HL-60 (cell line): ENCODE measurements around the gene STPG2.

Source experiments
- DNase-seq, 2 experiments: peaks; one replicate each; pipeline ENCODE4 v3.0.0-alpha.2; 2010 to 2020; ENCODE audit warnings: low read depth in 1 of 2, low spot score in 1 of 2
- H3K27ac ChIP-seq: fragments of 250-450 bp; sonication (Bioruptor Pico); replicated peaks from 2 replicates; pipeline ENCODE4 v1.5.1; 2020; ENCODE audit warnings: mild to moderate bottlenecking, moderate library complexity
- H3K27me3 ChIP-seq: fragments of 250-450 bp; sonication (Bioruptor Pico); 2 replicates; pipeline ENCODE4 v1.5.1; 2021; ENCODE audit warnings: mild to moderate bottlenecking, moderate library complexity; ENCODE audit not compliant: insufficient read depth, poor library complexity, severe bottlenecking
- H3K4me3 ChIP-seq: replicated peaks from 2 replicates; pipeline ENCODE4 v1.5.1; 2011; ENCODE audit warnings: mild to moderate bottlenecking, control low read depth, low read length; ENCODE audit not compliant: insufficient read depth
- GABPA ChIP-seq: IDR thresholded peaks from 2 replicates; pipeline ENCODE4 v1.6.1; 2012; ENCODE audit warnings: low read depth
- POLR2AphosphoS5 ChIP-seq: IDR thresholded peaks from 2 replicates; pipeline ENCODE4 v1.6.1; 2012; ENCODE audit warnings: low read depth
- SPI1 ChIP-seq: IDR thresholded peaks from 2 replicates; pipeline ENCODE4 v1.6.1; 2012; ENCODE audit warnings: low read depth, mild to moderate bottlenecking, borderline replicate concordance
- TF ChIP-seq, protein P1 (sequence below): IDR thresholded peaks from 2 replicates; pipeline ENCODE4 v1.6.1; 2012; ENCODE audit warnings: low read depth; ENCODE audit not compliant: insufficient replicate concordance
- TF ChIP-seq, protein P2 (sequence below): IDR thresholded peaks from one replicate; pipeline ENCODE4 v1.5.1; 2011; ENCODE audit warnings: low read length, control low read depth, inconsistent platforms; ENCODE audit not compliant: insufficient read depth

The STPG2 gene

GRCh38 chr4:98101988-98102387 lies 41.3 kb downstream of the STPG2 start:
- H3K27me3 ChIP-seq = no peaks in the 10 kb centered on the region

GRCh38 chr4:98098764-98099163 lies 44.5 kb downstream of the STPG2 start:
- no peak overlapping the region for H3K4me3 ChIP-seq
- no peak overlapping the region for H3K27ac ChIP-seq
- TF ChIP-seq GABPA (no peak), SPI1 (no peak), POLR2AphosphoS5 (no peak)
- TF ChIP-seq, protein P1, sequence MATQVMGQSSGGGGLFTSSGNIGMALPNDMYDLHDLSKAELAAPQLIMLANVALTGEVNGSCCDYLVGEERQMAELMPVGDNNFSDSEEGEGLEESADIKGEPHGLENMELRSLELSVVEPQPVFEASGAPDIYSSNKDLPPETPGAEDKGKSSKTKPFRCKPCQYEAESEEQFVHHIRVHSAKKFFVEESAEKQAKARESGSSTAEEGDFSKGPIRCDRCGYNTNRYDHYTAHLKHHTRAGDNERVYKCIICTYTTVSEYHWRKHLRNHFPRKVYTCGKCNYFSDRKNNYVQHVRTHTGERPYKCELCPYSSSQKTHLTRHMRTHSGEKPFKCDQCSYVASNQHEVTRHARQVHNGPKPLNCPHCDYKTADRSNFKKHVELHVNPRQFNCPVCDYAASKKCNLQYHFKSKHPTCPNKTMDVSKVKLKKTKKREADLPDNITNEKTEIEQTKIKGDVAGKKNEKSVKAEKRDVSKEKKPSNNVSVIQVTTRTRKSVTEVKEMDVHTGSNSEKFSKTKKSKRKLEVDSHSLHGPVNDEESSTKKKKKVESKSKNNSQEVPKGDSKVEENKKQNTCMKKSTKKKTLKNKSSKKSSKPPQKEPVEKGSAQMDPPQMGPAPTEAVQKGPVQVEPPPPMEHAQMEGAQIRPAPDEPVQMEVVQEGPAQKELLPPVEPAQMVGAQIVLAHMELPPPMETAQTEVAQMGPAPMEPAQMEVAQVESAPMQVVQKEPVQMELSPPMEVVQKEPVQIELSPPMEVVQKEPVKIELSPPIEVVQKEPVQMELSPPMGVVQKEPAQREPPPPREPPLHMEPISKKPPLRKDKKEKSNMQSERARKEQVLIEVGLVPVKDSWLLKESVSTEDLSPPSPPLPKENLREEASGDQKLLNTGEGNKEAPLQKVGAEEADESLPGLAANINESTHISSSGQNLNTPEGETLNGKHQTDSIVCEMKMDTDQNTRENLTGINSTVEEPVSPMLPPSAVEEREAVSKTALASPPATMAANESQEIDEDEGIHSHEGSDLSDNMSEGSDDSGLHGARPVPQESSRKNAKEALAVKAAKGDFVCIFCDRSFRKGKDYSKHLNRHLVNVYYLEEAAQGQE = no peak
- TF ChIP-seq, protein P2, sequence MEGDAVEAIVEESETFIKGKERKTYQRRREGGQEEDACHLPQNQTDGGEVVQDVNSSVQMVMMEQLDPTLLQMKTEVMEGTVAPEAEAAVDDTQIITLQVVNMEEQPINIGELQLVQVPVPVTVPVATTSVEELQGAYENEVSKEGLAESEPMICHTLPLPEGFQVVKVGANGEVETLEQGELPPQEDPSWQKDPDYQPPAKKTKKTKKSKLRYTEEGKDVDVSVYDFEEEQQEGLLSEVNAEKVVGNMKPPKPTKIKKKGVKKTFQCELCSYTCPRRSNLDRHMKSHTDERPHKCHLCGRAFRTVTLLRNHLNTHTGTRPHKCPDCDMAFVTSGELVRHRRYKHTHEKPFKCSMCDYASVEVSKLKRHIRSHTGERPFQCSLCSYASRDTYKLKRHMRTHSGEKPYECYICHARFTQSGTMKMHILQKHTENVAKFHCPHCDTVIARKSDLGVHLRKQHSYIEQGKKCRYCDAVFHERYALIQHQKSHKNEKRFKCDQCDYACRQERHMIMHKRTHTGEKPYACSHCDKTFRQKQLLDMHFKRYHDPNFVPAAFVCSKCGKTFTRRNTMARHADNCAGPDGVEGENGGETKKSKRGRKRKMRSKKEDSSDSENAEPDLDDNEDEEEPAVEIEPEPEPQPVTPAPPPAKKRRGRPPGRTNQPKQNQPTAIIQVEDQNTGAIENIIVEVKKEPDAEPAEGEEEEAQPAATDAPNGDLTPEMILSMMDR = no peak
- H3K27me3 ChIP-seq = no peaks in the 10 kb centered on the region
- no peak for DNase-seq

More at GRCh38 chr4:98101988-98102387, 41.3 kb downstream of the STPG2 start:
- Histone ChIP-seq H3K27ac (no peak overlapping the region), H3K4me3 (no peak overlapping the region)
- TF ChIP-seq GABPA = no peak
- TF ChIP-seq POLR2AphosphoS5 = no peak
- no peak for TF ChIP-seq SPI1
- TF ChIP-seq, protein P1 = no peak
- TF ChIP-seq, protein P2 = no peak
- no peak for DNase-seq

DNA sequence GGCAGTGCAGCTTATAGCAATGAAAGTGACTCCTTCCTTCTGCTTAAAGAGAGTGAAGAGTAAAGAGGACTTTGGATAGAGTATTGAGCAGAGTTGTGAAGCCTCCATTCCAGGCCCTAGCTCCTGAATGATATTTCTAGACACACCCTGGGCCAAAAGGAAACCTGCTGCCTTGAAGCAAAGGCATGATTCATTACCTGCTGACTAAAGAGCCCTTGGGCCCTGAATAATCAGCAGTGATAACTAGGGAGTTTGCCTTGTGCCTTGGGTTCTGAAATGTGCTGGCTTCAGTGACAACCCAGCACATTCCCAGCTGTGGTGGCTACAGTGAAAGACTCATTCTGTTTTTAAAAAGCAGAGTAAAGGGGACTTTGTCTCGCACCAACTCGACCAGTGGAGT lies 49.2 kb downstream of the STPG2 start:
- Histone ChIP-seq H3K4me3 (no peak overlapping the region), H3K27ac (no peak overlapping the region), H3K27me3 (peaks cover 2% of the 10 kb centered on the region)
- no peak for DNase-seq
- TF ChIP-seq, protein P1 = no peak
- TF ChIP-seq, protein P2 = no peak
- TF ChIP-seq GABPA (no peak), SPI1 (no peak), POLR2AphosphoS5 (no peak)
